CD4-positive, alpha-beta T cell treated with Interferon gamma for 1 hour (primary cell): ENCODE data around the gene RHBDF1.

ENCODE experiments used
- DNase-seq: peaks from one replicate; pipeline ENCODE4 v3.0.0-alpha.2; 2020

The RHBDF1 gene, protein sequence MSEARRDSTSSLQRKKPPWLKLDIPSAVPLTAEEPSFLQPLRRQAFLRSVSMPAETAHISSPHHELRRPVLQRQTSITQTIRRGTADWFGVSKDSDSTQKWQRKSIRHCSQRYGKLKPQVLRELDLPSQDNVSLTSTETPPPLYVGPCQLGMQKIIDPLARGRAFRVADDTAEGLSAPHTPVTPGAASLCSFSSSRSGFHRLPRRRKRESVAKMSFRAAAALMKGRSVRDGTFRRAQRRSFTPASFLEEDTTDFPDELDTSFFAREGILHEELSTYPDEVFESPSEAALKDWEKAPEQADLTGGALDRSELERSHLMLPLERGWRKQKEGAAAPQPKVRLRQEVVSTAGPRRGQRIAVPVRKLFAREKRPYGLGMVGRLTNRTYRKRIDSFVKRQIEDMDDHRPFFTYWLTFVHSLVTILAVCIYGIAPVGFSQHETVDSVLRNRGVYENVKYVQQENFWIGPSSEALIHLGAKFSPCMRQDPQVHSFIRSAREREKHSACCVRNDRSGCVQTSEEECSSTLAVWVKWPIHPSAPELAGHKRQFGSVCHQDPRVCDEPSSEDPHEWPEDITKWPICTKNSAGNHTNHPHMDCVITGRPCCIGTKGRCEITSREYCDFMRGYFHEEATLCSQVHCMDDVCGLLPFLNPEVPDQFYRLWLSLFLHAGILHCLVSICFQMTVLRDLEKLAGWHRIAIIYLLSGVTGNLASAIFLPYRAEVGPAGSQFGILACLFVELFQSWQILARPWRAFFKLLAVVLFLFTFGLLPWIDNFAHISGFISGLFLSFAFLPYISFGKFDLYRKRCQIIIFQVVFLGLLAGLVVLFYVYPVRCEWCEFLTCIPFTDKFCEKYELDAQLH

DNA sequence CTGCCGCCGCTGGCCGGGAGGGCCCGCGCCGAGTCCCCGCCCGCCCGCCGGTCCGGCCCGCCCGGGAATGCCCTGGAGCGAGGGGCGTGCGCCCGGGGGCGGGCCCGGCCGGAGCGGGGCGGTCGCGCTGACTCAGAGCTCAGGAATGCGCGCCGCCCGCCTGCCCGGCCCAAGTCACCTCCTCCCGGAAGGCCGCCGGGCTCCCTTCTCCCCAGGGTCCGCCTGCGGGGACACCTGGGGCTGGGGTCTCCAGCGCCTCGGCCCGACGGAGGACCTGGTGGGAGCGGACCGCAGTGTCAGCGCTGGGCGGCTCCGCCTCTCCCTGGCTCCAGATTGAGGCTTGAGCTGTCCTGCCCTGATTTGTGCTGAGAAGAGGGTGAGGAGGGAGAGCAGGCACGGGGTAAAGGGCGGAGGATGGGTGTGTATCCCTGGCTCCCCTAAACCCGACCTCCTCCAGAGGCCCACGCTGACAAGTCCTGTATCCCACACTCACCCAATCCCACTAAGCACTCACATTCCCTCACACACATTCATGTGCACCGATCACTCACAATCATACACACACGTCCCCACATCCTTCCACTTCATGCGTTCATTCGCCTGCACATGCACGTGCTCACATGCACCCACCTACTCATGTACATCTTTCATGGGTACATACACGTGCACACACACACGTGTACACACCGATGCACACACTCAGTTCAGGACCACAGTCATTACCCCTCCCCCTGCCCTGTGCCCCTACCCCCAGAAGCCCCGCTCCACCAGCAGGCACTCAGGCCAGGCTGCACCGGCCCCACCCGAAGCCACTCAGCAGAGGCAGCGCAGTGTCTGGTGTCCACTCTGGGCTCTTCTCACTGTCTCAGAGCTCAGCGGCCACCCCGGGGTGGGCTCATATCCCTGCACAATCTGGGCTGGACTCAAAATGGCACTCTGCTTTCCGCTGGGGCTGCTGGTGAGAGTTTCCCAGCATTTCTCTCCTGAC, at the start of gene RHBDF1:
Gene RHBDF1, minus strand, starts transcription at position 71 of the 988 bp plus-strand sequence. CDS start 7,616 bp downstream, outside the sequence.
- DNase-seq: no peak

DNA sequence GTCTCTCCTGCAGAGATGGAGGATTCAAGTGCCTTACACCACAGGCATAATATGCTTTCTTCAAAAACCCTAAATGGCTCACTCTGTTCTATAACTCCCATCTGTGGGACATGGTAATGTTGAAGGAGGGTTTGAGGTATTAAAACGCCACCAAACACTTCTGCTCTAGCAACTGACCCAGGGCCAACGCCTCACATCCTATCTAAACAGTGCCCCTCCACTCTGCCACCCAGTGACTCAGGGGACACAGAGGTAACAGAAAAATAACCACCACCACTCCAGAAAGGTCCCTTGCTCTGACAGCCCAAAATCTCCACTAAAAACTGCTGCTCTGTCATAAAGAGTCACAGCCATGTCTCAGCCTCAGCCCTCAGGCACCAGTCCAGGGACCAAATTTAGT, 48.3 kb upstream of the RHBDF1 start:
- DNase-seq: no peak

DNA sequence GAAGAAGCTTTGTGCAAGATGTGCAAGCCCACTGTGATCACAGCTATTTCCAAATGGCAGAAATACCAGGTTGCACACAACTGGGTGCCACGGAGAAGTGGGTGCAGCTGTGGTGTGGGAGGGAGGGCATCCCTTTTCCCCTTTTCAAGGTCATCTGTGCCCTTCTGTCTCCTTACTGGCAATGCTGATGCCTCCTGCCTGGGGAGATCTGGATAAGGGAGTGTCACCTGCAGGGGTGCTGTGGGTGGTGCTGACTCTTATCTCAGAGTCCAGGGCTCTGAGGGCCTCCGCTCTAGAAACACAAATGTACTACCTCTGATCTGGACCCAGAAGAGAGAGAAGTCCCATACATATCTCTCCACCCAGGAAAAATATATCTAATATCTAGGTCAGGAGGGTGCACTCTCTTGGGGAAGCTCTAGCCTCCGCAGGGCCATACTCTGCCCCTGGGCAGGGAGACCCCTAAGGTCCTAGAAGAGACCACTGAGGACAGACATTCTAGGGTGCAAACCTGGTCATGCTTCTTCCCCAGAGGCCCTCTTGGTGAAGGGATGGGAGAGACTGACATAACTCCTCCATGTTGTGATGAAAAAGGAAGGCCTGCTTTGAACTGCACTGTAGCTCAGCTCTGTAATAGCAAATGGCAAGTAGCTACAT, 47.5 kb upstream of the RHBDF1 start:
- DNase-seq: no peak

DNA sequence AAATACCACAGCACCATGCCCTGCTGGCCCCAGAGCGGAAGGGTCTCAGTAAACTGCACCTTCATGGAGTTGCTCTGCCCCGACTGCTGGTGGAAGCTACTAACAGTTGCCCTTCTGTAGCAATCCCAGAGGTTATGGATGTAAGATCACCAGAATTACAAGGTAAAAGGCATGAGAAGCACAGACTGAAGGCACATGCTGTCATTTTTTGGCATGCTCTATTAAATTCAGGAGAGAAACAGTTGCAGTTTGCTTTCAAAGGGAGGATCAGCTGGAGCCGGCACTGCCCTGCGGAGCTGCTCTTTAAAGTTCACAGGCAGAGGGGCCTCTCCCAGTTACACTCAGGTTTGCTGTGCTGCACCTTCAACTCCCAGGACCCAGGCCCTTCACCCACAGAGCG, 46.9 kb upstream of the RHBDF1 start:
- DNase-seq: no peak

DNA sequence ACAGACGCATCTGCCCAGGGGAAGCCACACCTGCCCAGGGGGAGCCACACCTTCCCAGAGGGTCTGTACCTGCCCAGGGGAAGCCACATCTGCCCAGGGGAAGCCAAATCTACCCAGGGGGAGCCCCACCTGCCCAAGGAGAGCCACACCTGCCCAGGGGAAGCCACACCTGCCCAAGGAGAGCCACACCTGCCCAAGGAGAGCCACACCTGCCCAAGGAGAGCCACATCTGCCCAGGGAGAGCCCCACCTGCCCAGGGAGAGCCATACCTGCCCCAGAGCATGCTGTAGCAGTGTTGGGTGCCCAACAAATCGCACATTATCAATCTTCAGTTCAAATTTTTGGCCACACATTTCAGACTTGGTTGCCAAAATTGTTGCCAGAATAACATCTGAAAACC, 46.4 kb upstream of the RHBDF1 start:
- DNase-seq: no peak

DNA sequence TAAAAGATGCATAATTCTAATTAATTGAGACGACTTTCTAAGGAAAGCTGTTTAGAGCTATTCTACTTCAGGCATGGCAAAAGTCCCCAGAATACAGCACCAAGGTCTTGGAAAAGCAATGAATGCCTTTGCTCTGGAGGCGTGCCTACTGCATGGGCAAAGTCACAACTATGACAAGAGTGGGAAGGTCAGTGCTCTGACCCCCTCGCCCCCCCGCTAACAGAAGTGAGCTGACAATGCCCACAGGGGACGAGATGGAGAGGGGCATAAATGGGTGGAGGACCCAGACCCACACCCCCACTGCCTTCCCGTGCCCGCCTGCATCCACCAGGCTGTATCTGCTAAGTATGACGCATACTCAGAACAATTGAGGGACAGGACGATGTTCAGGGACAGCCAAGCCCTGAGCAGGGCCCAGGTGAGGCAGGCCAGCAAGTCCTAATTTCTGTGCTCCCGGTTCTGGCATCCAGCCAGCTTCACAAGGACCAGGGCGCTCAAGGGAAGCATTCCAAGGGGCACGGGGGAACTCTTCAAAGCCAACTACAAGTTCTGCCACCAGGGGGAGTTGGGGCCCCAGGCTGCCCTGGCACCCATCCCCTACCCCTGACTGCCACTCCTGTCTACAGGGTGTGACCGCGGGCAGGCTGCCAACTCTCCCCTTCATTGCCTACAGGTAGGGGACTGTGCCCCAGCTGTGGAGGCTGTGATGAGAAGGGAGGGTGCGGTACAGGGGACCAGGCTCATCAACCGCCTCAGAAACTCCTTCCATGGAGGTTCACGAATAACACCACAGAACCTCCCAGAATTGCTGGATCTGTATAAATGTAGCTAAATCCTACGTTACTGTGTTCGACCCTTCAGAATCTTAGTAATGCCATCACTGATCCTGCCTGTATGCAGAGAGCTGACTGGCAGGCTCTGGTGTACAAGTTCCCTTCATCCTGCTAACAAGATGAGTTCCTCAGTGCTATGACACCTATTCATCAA, 45.2 kb upstream of the RHBDF1 start:
- DNase-seq: peak; percentile 66

DNA sequence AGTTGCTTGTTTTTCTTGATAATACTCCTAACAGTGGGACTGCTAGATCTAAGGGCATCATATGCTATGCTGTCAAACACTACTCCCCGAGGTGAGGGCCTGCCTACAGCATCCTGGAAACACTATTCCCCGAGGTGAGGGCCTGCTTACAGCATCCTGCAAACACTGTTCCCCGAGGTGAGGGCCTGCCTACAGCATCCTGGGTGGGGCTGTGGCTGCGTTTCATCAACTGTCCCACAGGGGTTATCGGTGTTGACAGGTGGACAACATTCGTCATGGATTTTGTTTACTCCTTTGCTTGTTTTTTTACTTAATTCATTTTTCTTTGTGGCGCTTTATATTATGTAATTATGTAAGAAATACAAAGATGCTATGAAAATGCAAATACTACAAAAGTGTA, 43.6 kb upstream of the RHBDF1 start:
- DNase-seq: no peak

DNA sequence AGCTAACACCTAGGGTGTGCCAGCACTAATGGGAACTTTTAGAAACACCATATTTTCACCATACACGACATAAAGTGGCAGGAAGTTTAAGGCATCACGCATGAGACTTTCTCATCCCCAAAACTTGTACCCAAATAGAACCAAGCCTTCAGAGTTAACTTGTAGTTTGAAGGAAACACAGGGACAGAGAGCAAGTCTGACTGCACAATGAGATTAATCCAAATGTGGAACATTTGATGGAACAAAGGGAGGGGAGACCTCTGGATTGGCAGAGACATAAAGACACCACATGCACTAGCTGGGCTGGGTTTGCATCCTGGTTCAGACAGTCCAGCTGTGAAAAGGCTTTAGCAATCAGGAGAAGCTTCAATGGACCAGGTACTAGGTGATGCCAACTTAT, 41.9 kb upstream of the RHBDF1 start:
- DNase-seq: no peak

DNA sequence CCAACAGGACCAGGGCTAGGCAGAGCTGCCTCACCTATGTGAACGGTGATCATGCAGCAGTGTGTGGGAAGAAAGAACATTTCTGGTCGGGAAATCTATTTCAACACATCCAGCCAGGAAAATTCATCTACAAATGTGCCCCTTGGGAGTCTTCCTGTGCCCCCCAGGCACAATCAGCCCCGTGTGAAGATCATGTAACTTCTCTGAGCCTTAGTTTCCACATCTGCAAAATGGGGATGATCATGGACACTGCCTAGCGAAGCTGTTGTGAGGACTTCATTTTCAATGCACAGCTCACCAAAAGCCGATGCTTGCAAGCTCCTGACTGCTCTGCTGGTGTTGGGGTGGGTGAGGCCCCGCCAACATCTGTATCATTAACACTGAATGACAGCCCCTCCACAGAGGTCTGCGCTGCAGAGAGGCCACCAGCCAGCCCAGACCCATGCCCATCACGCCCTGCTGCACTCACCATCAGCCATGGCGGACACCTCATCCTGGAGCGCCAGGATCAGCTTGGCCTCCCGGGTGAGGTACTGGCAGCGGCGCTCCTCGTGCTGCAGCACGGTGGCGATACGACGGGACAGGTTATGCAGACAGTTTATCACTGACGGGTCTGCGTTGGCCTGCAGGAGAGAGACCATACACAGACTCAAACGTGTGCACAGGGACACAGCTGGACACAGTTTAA, 39.9 kb upstream of the RHBDF1 start:
- DNase-seq: no peak

DNA sequence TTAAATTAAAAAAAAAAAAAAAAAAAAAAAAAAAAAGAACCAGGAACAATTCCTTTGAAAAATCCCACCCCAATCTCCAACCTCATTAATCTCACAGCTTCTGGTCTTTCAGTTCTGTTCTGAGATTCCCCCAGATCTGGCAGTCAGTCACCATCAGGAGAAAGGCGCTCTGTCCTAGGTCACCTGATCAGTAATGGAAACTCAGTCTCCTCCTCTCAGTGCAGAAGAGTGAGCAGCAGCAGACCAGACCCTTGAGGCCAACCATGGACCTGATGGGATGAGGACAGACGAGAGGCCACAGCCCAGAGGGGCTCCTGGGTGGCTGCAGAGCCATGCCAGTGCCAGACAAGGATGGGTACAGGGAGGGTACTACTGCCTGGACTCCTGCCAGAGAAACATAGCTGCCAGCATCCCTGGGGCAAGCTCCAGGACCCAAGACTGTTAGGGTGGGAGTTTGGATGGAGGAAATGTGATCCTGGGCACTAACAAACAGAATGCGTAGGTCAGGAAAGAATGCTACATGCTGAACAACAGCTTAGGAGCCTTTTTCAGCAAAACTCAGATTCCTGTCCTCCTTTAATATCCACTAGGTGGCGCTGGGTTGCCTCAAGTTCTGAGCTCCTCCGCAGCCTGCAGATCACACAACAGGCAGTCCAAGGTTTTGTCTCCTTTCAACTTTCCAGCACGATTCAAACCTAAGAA, 34.3 kb upstream of the RHBDF1 start:
- DNase-seq: peak; percentile 53

DNA sequence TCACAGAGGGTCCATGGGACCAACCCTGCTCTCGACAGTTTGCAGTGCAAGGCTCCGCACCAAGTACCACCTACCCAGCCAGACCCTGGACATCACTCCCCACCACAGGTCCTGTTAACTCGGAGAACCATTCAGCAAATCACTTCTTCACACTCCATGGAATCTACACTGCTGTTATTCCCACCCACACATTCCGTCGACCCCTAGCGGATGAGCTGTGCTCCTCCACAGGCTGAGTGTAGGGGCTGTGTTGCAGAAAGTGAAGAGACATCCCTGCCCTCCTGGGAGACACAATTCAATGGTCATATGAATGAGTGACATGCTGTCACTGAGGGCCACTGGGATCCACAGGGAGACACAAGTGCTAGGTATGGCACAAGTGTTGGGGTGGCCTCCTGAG, 33.1 kb upstream of the RHBDF1 start:
- DNase-seq: no peak

DNA sequence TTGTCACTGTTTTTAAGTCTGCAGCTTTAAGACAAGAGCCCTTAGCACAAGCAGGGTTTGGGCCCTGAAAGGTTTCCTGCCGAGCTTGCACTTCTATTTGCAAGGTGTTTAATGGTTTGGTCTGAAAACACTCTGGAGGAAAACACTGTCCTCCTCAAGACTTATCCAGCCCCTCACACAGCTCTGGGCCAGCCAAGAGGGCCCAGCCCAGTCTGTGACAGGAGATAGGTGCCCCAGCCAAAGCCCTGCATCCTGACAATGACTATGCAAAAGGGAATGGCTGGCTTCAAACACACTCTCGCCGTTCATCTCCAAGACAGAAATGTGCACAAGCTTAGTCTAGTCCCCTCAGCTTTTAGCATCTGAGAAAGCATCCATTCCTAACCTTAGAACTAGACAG, 32.5 kb upstream of the RHBDF1 start:
- DNase-seq: no peak

DNA sequence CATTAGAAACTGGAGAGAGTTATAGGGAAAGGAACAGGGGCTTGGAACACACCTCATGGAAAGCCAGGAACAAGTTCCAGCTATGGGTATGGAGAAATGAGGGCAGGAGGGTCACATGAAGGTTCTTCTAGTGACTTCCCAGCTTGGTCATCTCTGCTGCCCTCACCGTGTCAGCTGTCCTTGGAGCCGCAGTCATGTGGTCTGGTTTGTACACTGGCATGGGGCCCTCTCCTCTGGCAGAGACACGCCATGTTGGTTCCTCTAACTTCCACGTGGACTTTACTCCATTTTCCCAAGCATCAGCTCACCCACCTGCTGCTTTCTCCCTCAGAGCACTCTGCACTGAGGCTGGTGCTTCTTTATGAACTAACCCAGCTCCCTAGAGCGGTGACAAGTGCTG, 31.9 kb upstream of the RHBDF1 start:
- DNase-seq: no peak

DNA sequence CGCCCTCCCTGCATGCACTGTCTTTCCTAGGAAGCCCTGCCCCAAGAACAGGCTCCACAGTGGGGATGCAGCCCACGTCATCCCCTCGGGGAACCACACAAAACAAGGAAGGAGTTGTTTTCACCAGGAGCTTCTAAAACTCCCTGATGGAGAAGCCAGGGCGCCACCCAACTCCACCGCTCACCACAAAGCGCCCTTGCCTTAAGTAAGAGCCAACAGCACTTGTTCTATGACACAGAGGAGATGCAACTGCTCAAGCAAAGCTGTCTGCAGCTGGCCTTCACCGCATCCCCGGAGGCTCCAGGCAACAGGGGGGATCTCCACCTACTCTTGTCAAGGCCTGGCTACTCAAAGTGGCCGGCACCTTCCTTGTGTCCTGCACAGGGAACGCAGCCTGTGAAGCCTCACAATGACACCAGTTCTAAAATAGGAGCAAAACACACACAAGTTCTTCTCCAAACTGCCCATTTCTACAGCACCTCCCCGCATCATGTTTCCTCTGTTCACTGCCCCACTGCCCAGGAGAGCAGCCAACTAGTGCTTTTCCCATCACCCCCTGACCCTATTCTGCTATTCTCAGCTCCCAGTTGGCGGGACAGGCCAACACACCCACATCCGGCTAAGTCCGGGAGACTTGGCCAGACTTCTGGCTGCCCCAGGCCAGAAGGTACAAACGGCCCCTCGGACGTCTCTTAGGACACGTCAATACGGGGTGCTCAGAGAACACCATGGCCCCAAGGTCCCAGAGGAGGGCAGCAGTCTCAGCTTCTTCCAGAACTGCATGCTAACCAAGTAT, 29.8 kb upstream of the RHBDF1 start:
- DNase-seq: no peak

DNA sequence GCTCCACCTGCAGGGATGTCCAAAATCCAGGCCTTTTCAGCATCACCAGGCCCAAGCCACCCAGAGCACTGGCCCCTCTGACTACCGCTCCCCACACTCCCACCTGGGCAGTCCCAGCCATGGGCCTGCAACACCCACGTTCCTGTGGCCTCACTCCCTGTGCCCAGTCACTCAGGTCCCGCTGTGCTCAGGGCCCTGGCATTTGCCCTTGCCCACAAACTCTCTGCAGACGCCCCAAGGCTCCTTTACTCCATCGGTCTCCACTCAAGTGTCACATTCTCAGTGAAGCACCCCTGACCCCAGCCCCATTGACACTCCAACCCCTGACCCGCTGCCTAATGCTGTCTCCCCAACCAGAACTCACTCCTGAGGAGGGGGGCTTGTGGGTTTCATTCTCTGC, 29.2 kb upstream of the RHBDF1 start:
- no peak for DNase-seq

DNA sequence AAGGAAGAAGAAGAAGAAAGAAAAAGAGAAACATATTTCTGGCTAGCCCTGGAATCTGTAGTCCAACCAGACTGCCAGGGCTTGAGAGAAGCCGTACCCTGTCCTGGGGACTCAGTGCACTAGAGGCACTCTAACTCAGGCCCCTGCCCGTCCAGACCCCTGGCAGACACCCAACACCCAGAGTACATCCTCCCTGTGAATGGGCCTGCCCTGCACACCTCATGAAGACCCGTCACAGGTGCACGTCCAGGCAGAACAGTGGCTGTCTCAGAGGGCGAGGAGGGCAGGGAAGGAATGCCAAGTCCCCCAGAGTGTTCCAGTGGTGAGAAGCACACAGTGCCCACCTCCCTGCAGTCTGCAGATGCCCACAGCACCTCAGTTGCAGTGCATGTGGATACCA, 28.6 kb upstream of the RHBDF1 start:
- no peak for DNase-seq

DNA sequence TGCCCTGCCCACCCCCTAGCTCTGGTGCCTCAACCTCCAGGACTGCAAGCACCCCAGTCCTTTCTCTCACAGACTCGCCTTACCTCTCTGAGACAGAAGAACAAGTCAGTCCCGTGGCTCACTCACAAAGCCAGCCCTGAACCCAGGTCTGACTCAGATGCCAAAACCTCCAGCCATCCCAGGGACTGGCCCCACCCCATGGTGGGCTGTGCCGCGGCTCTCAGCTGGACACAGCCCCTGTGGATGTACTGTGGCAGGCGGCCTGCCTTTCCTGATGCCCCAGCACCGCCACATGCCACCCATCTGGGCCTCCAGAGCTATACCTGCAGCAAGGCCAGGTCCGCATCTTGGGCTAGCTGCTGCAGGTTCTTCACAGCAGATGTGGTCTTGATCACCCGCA, 25.4 kb upstream of the RHBDF1 start:
- no peak for DNase-seq

DNA sequence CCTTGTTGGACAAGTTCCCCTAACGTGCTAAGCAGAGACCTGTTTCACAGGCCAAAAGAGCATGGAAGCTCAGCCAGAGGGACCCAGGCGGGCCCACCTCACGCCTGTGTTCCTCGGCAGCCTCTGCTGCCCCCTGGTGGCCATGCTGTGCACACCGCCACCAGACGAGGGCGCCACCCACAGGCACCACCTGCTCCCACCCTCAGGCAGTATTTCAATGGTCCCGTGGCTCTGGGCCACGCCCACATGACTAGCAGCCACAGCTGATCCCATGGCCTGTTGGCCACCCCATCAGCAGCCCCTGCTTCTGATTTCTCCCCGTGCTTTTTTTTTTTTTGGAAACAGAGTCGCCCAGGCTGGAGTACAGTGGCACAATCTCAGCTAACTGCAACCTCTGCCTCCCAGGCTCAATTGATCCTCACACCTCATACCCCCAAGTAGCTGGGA, 24.5 kb upstream of the RHBDF1 start:
- peak; percentile 89 for DNase-seq

DNA sequence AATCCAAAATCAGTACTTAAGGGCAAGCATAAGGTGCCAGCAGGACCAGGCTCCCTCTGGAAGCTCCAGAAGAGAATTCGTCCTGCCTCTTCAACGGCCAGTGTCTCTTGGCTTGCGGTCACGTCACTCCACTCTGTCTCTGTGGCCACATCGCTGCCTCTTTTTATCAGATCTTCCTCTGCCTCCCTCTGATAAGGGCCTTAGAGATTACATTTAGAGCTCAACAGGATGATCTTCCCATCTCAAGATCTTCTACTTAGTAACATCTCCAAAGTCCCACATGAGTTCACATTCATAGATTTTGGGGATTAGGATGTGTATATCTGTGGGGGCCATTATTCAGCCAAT, 22.5 kb upstream of the RHBDF1 start:
- DNase-seq: no peak
